ENCODE results near the gene LYST. TPM values are rescaled to one million over a fixed set of nuclear protein-coding genes. Genes with fewer than 3 reads are reported as not detected.
"Not testable (repeated sequence)": the region's sequence is repeated elsewhere in the genome, so short reads cannot be mapped to it uniquely, and the experiment has no call there.

LYST gene
- total and polyA plus RNA-seq, 12 donors = 6.7 to 48.0 (median 19.0) TPM

GRCh38 chr1:235759336-235759735 lies 107.4 kb downstream of the LYST start:
- DNase-seq = no peak
- TF ChIP-seq CTCF (IDR thresholded peaks at IDR 0.05) = no peak
- no peak for TF ChIP-seq POLR2A (IDR thresholded peaks at IDR 0.05)
- WGBS, 4 donors = 95 to 99% (median 96%) methylated on average over 6 of the region's 6 CpGs
- H3K27me3 ChIP-seq = no peaks in the 10 kb centered on the region
- intact Hi-C loops (cut with DNase I) = no loop called here
- no peak overlapping the region for H3K27ac ChIP-seq
- peaks cover 0 to 17% of the 10 kb centered on the region in 2 donors for H3K36me3 ChIP-seq (replicated peaks in 1 of 2)
- H3K4me3 ChIP-seq = no peak overlapping the region
- H3K9me3 ChIP-seq (replicated peaks in 1 of 3) = no peaks in the 10 kb centered on the region
- H3K4me1 ChIP-seq (replicated peaks in 1 of 2) = no peaks in the 10 kb centered on the region

GRCh38 chr1:235758931-235759330 lies 107.8 kb downstream of the LYST start:
- Histone ChIP-seq H3K36me3 (replicated peaks in 1 of 2) (peaks cover 0 to 17% of the 10 kb centered on the region in 2 donors), H3K9me3 (replicated peaks in 1 of 3) (no peaks in the 10 kb centered on the region), H3K27me3 (no peaks in the 10 kb centered on the region), H3K4me1 (replicated peaks in 1 of 2) (no peaks in the 10 kb centered on the region), H3K27ac (no peak overlapping the region), H3K4me3 (no peak overlapping the region)
- TF ChIP-seq CTCF (IDR thresholded peaks at IDR 0.05) = no peak
- no peak for TF ChIP-seq POLR2A (IDR thresholded peaks at IDR 0.05)
- DNase-seq = peak in 5 of 7 donors; percentile 21 to 80 (median 45)
- WGBS, 4 donors = 54 to 60% (median 57%) methylated on average over 6 of the region's 6 CpGs
- intact Hi-C loops (cut with DNase I) = no loop called here

- no peak for DNase-seq
- H3K27me3 ChIP-seq = no peaks in the 10 kb centered on the region
- H3K4me3 ChIP-seq = no peak overlapping the region
- no peaks in the 10 kb centered on the region for H3K4me1 ChIP-seq (replicated peaks in 1 of 2)
- H3K27ac ChIP-seq = no peak overlapping the region
- intact Hi-C loops (cut with DNase I) = no loop called here
- no peaks in the 10 kb centered on the region for H3K9me3 ChIP-seq (replicated peaks in 1 of 3)
- TF ChIP-seq POLR2A (IDR thresholded peaks at IDR 0.05) (no peak), CTCF (IDR thresholded peaks at IDR 0.05) (no peak)
- peaks cover 0 to 14% of the 10 kb centered on the region in 2 donors for H3K36me3 ChIP-seq (replicated peaks in 1 of 2)
Observed at GRCh38 chr1:235757587-235758096, 109.1 kb downstream of the LYST start.

DNA sequence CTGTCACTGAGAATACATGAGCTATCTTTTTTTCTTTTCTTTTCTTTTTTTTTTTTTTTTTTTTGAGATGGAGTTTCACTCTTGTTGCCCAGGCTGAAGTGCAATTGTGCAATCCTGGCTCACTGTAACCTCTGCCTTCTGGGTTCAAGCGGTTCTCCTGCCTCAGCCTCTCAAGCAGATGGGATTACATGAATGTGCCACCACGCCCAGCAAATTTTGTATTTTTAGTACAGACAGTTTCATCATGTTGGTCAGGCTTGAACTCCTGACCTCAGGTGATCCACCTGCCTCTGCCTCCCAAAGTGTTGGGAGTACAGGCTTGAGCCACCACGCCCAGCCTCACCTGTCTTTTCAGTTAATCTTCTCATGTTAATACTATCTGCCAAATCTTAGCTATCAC lies 112.5 kb downstream of the LYST start:
- H3K4me1 ChIP-seq (replicated peaks in 1 of 2); DNase-seq; H3K27me3 ChIP-seq; intact Hi-C loops (cut with DNase I); H3K4me3 ChIP-seq; H3K27ac ChIP-seq; H3K9me3 ChIP-seq (replicated peaks in 1 of 3): not testable (repeated sequence)
- peaks cover 0 to 14% of the 10 kb centered on the region in 2 donors for H3K36me3 ChIP-seq (replicated peaks in 1 of 2)
- 84 to 93% (median 90%) methylated on average over 3 of the region's 3 CpGs for WGBS, 4 donors

DNA sequence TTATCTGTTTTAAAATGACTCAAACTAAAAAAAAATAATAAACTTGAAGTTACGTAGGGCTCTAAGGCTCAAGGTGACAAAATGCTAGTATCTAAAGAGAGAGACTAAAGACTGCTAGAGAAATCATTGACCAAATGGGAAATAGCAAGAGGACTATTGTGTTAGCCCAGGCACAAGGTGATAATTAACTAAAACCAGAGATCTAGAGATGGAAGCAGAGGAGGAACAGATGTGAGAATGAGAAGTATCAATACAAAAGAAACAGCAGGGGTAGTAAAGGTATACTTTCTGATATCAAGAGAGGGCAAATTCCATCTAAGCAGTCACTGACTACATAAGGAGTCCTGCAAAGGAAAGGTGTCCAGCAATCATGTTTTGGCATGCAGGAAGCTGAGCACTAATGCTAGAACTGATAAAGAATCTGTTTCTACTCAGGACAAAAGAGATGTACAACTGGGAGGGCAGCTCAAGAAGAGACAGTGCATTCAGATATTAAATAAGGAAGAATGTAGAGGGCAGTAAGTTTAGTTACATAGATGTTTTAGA lies 116.9 kb downstream of the LYST start:
- no peak for TF ChIP-seq CTCF (IDR thresholded peaks at IDR 0.05)
- TF ChIP-seq POLR2A (IDR thresholded peaks at IDR 0.05) = no peak
- Histone ChIP-seq H3K27me3 (no peaks in the 10 kb centered on the region), H3K4me1 (replicated peaks in 1 of 2) (no peaks in the 10 kb centered on the region), H3K36me3 (replicated peaks in 1 of 2) (peaks cover 0 to 5% of the 10 kb centered on the region in 2 donors), H3K4me3 (no peak overlapping the region), H3K27ac (no peak overlapping the region), H3K9me3 (replicated peaks in 1 of 3) (no peaks in the 10 kb centered on the region)
- intact Hi-C loops (cut with DNase I) = no loop called here
- DNase-seq = no peak
- 59 to 85% (median 78%) methylated on average over 1 of the region's 1 CpG for WGBS, 4 donors
